Vein endothelial cell (primary cell): Measurements from ENCODE around the gene GUCY1A1. TPM values are rescaled to one million over a fixed set of nuclear protein-coding genes. Genes with fewer than 3 reads are reported as not detected.

Experiments
- total RNA-seq: library from RNA; depleted of rRNA; stranded (reverse); fragments of >200 nt; gene quantifications from 2 replicates; pipeline ENCODE4 v1.2.3, GENCODE V29; 2012

GUCY1A1 gene
- 10.2 and 13.1 TPM in 2 replicates for total RNA-seq

GRCh38 chr4:155666344-155667221, at the start of gene GUCY1A1:
GUCY1A1 (plus strand) TSS chr4:155666848; CDS start chr4:155696868, 30,020 bp downstream.

GRCh38 chr4:155758481-155759371, 92.1 kb downstream of the GUCY1A1 start, which contains the start of gene GUCY1B1:
GUCY1B1 (plus strand) TSS chr4:155759021; CDS start chr4:155759141, 120 bp downstream.

Other genes with a start within 250 kb of the GUCY1A1 start
- 4.7 and 5.6 TPM in 2 replicates for gene GUCY1B1, start 92.2 kb downstream of the GUCY1A1 start, total RNA-seq
- not detected in 2 replicates for gene ASIC5, start 199.4 kb downstream of the GUCY1A1 start, total RNA-seq
- not detected in 2 replicates for gene TDO2, start 236.8 kb downstream of the GUCY1A1 start, total RNA-seq